Nephron (organoid): Measurements from ENCODE around the gene MED8.

Source experiments
- H3K27ac Mint-ChIP-seq, 3 experiments: 2 replicates each; pipeline ENCODE4 v1.8.0; 2020; ENCODE audit warnings: mixed read lengths in 3 of 3, mild to moderate bottlenecking in 2 of 3, moderate library complexity in 1 of 3
- H3K27me3 Mint-ChIP-seq: 2 replicates; pipeline ENCODE4 v1.8.0; 2021; ENCODE audit warnings: low read depth, mild to moderate bottlenecking, moderate library complexity, mixed read lengths
- H3K36me3 Mint-ChIP-seq: 2 replicates; pipeline ENCODE4 v1.8.0; 2020; ENCODE audit warnings: low read depth, mixed read lengths
- H3K4me1 Mint-ChIP-seq: 2 replicates; pipeline ENCODE4 v1.8.0; 2020; ENCODE audit warnings: mixed read lengths
- H3K4me3 Mint-ChIP-seq, 3 experiments: 2 replicates each; pipeline ENCODE4 v1.8.0; 2020; ENCODE audit warnings: mild to moderate bottlenecking in 3 of 3, mixed read lengths in 3 of 3, moderate library complexity in 2 of 3
- H3K9me3 Mint-ChIP-seq: 2 replicates; pipeline ENCODE4 v1.8.0; 2020; ENCODE audit warnings: mixed read lengths
- TF ChIP-seq, protein P1 (sequence below), 3 experiments: fragments of 200-600 bp; sonication (generic); IDR thresholded peaks; one replicate each; pipeline ENCODE4 v1.5.0; 2021; ENCODE audit warnings: antibody characterized with exemption in 3 of 3; ENCODE audit not compliant: unreplicated experiment in 3 of 3

MED8 gene

DNA sequence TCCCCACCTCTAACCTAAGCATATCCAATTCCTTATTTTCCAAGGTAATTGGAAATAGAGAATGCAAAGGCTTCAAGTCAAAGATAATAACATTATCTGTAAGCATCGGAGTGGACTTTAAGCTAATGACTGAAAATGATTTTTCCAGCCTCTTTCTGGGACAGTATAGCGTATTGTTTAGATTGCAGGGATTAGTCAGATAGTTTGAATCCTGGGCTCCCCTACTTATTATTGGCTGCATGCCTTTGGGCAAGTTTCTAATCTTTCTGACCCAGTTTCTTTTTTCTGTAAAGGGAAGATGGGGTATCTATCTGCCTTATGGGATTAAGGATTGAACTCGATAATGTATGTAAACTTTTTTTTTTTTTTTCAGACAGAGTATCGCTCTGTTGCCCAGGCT is 32.3 kb downstream of the MED8 start:
- peaks cover 39% of the 10 kb centered on the region for H3K4me1 Mint-ChIP-seq
- no peaks in the 10 kb centered on the region for H3K9me3 Mint-ChIP-seq
- H3K4me3 Mint-ChIP-seq: peak overlapping the region; percentile 7 to 58 (median 42)
- H3K27me3 Mint-ChIP-seq: no peaks in the 10 kb centered on the region
- TF ChIP-seq, protein P1, sequence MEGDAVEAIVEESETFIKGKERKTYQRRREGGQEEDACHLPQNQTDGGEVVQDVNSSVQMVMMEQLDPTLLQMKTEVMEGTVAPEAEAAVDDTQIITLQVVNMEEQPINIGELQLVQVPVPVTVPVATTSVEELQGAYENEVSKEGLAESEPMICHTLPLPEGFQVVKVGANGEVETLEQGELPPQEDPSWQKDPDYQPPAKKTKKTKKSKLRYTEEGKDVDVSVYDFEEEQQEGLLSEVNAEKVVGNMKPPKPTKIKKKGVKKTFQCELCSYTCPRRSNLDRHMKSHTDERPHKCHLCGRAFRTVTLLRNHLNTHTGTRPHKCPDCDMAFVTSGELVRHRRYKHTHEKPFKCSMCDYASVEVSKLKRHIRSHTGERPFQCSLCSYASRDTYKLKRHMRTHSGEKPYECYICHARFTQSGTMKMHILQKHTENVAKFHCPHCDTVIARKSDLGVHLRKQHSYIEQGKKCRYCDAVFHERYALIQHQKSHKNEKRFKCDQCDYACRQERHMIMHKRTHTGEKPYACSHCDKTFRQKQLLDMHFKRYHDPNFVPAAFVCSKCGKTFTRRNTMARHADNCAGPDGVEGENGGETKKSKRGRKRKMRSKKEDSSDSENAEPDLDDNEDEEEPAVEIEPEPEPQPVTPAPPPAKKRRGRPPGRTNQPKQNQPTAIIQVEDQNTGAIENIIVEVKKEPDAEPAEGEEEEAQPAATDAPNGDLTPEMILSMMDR (IDR thresholded peaks at IDR 0.05; ENCODE audit: unreplicated experiment in 3 of 3): no peak
- peaks cover 21% of the 10 kb centered on the region for H3K36me3 Mint-ChIP-seq
- no peak overlapping the region for H3K27ac Mint-ChIP-seq

DNA sequence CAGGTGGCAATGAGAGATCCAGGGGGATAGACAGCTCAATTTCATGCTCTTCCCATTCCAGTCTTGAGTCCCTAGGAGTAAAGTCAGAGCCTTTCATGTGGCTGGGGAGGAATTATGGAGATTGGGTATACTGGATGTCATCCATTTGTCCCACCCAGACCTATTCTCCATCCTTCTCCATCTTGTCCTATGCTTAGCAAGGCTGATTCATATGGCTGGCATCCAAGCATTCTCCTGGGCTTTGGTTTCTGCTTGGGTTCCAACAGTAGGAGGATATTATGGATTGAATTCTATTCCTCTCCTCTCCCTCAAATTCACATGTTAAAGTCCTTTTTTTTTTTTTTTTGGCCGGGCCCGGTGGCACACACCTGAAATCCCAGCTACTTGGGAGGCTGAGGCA is 34.7 kb downstream of the MED8 start:
- TF ChIP-seq, protein P1 (IDR thresholded peaks at IDR 0.05; ENCODE audit: unreplicated experiment in 3 of 3): no peak
- Mint-ChIP-seq H3K27me3 (peaks cover 6% of the 10 kb centered on the region), H3K27ac (no peak overlapping the region), H3K36me3 (peaks cover 3% of the 10 kb centered on the region), H3K9me3 (no peaks in the 10 kb centered on the region), H3K4me3 (no peak overlapping the region), H3K4me1 (peaks cover 22% of the 10 kb centered on the region)

DNA sequence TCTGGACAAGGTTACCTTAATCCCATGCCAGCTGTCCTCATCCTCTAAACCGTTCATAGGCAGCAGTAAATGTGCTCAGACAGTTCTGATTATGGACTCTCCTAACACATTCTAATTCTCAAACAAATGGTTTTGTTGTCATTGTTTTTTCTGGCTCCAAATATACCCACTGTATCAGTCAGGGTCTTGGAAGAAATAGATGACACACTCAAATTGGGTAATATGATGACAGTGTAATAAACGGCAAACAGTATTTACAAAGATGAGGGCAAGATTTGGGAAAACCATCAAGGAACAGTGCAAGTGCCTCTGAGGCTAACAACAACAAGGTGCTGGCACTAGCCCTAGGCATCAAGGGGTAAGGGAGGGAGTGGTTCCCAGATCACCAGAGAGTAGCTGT is 35.1 kb downstream of the MED8 start:
- TF ChIP-seq, protein P1 (IDR thresholded peaks at IDR 0.05; ENCODE audit: unreplicated experiment in 3 of 3): no peak
- no peaks in the 10 kb centered on the region for H3K36me3 Mint-ChIP-seq
- H3K4me1 Mint-ChIP-seq: peaks cover 22% of the 10 kb centered on the region
- H3K9me3 Mint-ChIP-seq: no peaks in the 10 kb centered on the region
- peak overlapping the region in 1 of 3 experiments; percentile 17 for H3K4me3 Mint-ChIP-seq
- no peak overlapping the region for H3K27ac Mint-ChIP-seq
- peaks cover 9% of the 10 kb centered on the region for H3K27me3 Mint-ChIP-seq

DNA sequence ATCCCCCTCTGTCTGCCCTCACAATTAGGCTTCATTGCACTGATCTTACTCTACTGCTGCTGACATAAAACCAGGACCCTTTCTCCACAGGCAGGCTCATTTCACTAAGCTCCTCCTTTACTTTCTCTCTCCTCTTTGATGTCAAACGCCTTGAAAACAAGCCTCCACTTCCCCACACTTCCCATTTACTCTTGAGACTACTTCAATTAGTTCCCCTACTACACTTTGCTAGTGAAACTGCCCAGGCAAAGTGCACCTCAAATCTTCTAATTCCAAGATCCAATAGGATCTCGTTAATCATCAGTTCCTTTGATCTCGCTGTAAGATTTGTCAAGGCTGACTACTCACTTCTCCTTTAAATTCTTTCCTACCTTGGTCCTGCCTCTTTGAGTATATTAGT is 36.7 kb downstream of the MED8 start:
- TF ChIP-seq, protein P1 (IDR thresholded peaks at IDR 0.05; ENCODE audit: unreplicated experiment in 3 of 3): no peak
- no peaks in the 10 kb centered on the region for H3K9me3 Mint-ChIP-seq
- H3K27ac Mint-ChIP-seq: peak overlapping the region in 2 of 3 experiments; percentile 24 to 32
- peaks cover 18% of the 10 kb centered on the region for H3K27me3 Mint-ChIP-seq
- H3K36me3 Mint-ChIP-seq: no peaks in the 10 kb centered on the region
- H3K4me3 Mint-ChIP-seq: no peak overlapping the region
- H3K4me1 Mint-ChIP-seq: peaks cover 18% of the 10 kb centered on the region

DNA sequence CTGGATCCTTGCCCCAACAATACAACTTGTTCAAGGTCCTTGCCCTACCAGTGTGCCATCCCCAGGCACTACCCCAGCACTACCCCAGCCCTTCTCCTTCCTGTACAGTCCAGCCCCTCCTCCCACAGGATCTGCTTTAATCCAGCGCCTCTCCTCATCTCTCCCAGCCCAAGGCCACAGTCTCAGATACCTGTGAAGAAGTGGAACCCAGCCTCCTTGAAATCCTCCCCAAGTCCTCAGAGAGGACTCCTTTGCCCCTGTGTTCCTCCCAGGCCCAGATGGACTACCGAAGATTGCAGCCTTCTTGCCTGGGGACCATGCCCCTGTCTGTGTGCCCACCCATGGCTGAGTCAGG is 37.3 kb downstream of the MED8 start:
- Mint-ChIP-seq H3K9me3 (no peaks in the 10 kb centered on the region), H3K36me3 (no peaks in the 10 kb centered on the region), H3K4me3 (no peak overlapping the region), H3K27ac (peak overlapping the region in 2 of 3 experiments; percentile 24 to 32), H3K27me3 (peaks cover 22% of the 10 kb centered on the region), H3K4me1 (peaks cover 17% of the 10 kb centered on the region)
- TF ChIP-seq, protein P1 (IDR thresholded peaks at IDR 0.05; ENCODE audit: unreplicated experiment in 3 of 3): no peak
